WTC11 (cell line): ENCODE results near the gene NECTIN3. TPM values are rescaled to one million over a fixed set of nuclear protein-coding genes. Genes with fewer than 3 reads are reported as not detected.
A peak's percentile ranks its signal among the peaks of the same experiment; 100 is the strongest.

ENCODE experiments used
- AR ChIP-seq: fragments of 250-450 bp; sonication (Bioruptor Pico); IDR thresholded peaks from 2 replicates; pipeline ENCODE4 v1.9.0; 2021; ENCODE audit warnings: mild to moderate bottlenecking
- ARID4B ChIP-seq: sonication (generic); formaldehyde crosslinking; IDR thresholded peaks from 2 replicates; pipeline ENCODE4 v1.8.0; 2023; ENCODE audit warnings: missing genetic modification reagents, mild to moderate bottlenecking, borderline replicate concordance
- ATF1 ChIP-seq: sonication (generic); formaldehyde crosslinking; IDR thresholded peaks from 2 replicates; pipeline ENCODE4 v1.8.1; 2023; ENCODE audit warnings: mild to moderate bottlenecking, moderate library complexity, missing genetic modification reagents
- E2F5 ChIP-seq: sonication (generic); formaldehyde crosslinking; IDR thresholded peaks from 2 replicates; pipeline ENCODE4 v1.8.1; 2022; ENCODE audit warnings: mild to moderate bottlenecking, moderate library complexity, missing genetic modification reagents
- ETV6 ChIP-seq: sonication (generic); formaldehyde crosslinking; IDR thresholded peaks from 2 replicates; pipeline ENCODE4 v1.8.1; 2022; ENCODE audit warnings: mild to moderate bottlenecking, missing genetic modification reagents
- GRHL2 ChIP-seq: fragments of 250-450 bp; sonication (Bioruptor Pico); IDR thresholded peaks from 2 replicates; pipeline ENCODE4 v1.8.0; 2022; ENCODE audit warnings: mild to moderate bottlenecking, moderate library complexity; ENCODE audit not compliant: insufficient replicate concordance, severe bottlenecking
- NR2C2 ChIP-seq: sonication (generic); formaldehyde crosslinking; IDR thresholded peaks from 2 replicates; pipeline ENCODE4 v1.8.0; 2022; ENCODE audit warnings: mild to moderate bottlenecking, missing genetic modification reagents
- RORB ChIP-seq: fragments of 250-450 bp; sonication (Bioruptor Pico); IDR thresholded peaks from 2 replicates; pipeline ENCODE4 v1.9.0; 2021; ENCODE audit warnings: mild to moderate bottlenecking
- SP1 ChIP-seq: sonication (generic); formaldehyde crosslinking; conservative IDR thresholded peaks from 2 replicates; pipeline ENCODE4 v1.8.1; 2022; ENCODE audit warnings: missing genetic modification reagents
- ZNF512 ChIP-seq: sonication (generic); formaldehyde crosslinking; IDR thresholded peaks from 2 replicates; pipeline ENCODE4 v1.8.1; 2022; ENCODE audit warnings: missing genetic modification reagents, borderline replicate concordance
- total RNA-seq: library from RNA; stranded (reverse); gene quantifications from 3 replicates; pipeline ENCODE4 v1.2.3, GENCODE V29; 2021
- TF ChIP-seq, protein P1 (sequence below): sonication (generic); formaldehyde crosslinking; IDR thresholded peaks from 2 replicates; pipeline ENCODE4 v1.8.0; 2022; ENCODE audit warnings: missing genetic modification reagents
- TF ChIP-seq, protein P2 (sequence below): sonication (generic); formaldehyde crosslinking; IDR thresholded peaks from 2 replicates; pipeline ENCODE4 v1.8.0; 2022; ENCODE audit warnings: mild to moderate bottlenecking, missing genetic modification reagents
- TF ChIP-seq, protein P3 (sequence below): fragments of 250-450 bp; sonication (Bioruptor Pico); IDR thresholded peaks from 2 replicates; pipeline ENCODE4 v2.1.2; 2022; ENCODE audit warnings: mild to moderate bottlenecking, moderate library complexity
- TF ChIP-seq, protein P4 (sequence below): sonication (generic); formaldehyde crosslinking; IDR thresholded peaks from 2 replicates; pipeline ENCODE4 v1.8.0; 2023; ENCODE audit warnings: mild to moderate bottlenecking, missing genetic modification reagents

The NECTIN3 gene
- total RNA-seq, 1 experiment from 2014 or later: 24.8 TPM

DNA sequence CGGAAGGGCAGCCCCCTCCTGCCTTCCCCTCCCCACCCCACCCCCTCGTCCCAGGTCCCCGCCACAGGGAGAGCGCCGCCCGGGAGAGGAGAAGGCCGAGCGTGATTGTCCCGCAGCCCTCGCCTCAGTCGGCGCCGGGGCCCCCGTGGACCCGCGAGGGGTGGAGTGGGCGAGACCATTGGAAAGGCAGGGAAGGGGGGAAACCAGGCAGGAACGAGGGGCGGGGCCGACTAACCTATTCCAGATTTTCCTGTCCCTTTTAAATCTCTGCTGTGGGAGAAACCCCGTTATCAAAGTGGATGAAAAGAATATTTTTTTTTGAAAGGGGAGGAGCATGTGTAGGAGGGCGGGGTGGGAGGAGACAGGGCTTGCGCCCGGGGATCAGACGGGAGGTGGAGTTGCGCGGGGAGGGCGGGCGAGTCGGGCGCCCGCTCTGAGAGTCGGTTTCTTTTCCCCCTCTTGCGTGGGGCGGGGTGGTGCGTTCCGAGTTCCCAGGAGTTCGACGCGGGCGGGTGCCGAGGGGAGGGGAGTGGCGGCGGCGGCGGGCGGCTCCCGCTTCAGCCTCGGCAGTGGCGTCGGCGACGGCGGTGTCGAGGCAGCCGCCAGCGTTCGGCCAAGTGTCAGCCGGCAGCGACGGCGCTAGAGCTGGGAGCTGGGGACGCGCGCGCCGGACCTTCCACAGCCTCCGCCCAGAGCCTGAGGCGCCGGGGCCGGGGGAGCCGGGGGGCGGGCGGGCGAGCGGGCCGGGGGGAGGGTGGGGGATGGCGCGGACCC lies at the start of gene NECTIN3 (continued):
- TF ChIP-seq NR2C2 (no peak), AR (no peak), RORB (CRISPR knock-in tag) (no peak), E2F5 (CRISPR knock-in tag) (no peak), ARID4B (CRISPR knock-in tag) (no peak), ATF1 (no peak), SP1 (CRISPR knock-in tag) (peak; percentile 63), ZNF512 (CRISPR knock-in tag) (no peak), GRHL2 (no peak), ETV6 (CRISPR knock-in tag) (no peak)
- TF ChIP-seq, protein P1, sequence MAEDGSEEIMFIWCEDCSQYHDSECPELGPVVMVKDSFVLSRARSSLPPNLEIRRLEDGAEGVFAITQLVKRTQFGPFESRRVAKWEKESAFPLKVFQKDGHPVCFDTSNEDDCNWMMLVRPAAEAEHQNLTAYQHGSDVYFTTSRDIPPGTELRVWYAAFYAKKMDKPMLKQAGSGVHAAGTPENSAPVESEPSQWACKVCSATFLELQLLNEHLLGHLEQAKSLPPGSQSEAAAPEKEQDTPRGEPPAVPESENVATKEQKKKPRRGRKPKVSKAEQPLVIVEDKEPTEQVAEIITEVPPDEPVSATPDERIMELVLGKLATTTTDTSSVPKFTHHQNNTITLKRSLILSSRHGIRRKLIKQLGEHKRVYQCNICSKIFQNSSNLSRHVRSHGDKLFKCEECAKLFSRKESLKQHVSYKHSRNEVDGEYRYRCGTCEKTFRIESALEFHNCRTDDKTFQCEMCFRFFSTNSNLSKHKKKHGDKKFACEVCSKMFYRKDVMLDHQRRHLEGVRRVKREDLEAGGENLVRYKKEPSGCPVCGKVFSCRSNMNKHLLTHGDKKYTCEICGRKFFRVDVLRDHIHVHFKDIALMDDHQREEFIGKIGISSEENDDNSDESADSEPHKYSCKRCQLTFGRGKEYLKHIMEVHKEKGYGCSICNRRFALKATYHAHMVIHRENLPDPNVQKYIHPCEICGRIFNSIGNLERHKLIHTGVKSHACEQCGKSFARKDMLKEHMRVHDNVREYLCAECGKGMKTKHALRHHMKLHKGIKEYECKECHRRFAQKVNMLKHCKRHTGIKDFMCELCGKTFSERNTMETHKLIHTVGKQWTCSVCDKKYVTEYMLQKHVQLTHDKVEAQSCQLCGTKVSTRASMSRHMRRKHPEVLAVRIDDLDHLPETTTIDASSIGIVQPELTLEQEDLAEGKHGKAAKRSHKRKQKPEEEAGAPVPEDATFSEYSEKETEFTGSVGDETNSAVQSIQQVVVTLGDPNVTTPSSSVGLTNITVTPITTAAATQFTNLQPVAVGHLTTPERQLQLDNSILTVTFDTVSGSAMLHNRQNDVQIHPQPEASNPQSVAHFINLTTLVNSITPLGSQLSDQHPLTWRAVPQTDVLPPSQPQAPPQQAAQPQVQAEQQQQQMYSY (CRISPR knock-in tag): no peak
- TF ChIP-seq, protein P2, sequence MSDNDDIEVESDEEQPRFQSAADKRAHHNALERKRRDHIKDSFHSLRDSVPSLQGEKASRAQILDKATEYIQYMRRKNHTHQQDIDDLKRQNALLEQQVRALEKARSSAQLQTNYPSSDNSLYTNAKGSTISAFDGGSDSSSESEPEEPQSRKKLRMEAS (CRISPR knock-in tag): no peak
- TF ChIP-seq, protein P3, sequence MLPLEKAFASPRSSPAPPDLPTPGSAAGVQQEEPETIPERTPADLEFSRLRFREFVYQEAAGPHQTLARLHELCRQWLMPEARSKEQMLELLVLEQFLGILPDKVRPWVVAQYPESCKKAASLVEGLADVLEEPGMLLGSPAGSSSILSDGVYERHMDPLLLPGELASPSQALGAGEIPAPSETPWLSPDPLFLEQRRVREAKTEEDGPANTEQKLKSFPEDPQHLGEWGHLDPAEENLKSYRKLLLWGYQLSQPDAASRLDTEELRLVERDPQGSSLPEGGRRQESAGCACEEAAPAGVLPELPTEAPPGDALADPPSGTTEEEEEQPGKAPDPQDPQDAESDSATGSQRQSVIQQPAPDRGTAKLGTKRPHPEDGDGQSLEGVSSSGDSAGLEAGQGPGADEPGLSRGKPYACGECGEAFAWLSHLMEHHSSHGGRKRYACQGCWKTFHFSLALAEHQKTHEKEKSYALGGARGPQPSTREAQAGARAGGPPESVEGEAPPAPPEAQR: no peak
- TF ChIP-seq, protein P4, sequence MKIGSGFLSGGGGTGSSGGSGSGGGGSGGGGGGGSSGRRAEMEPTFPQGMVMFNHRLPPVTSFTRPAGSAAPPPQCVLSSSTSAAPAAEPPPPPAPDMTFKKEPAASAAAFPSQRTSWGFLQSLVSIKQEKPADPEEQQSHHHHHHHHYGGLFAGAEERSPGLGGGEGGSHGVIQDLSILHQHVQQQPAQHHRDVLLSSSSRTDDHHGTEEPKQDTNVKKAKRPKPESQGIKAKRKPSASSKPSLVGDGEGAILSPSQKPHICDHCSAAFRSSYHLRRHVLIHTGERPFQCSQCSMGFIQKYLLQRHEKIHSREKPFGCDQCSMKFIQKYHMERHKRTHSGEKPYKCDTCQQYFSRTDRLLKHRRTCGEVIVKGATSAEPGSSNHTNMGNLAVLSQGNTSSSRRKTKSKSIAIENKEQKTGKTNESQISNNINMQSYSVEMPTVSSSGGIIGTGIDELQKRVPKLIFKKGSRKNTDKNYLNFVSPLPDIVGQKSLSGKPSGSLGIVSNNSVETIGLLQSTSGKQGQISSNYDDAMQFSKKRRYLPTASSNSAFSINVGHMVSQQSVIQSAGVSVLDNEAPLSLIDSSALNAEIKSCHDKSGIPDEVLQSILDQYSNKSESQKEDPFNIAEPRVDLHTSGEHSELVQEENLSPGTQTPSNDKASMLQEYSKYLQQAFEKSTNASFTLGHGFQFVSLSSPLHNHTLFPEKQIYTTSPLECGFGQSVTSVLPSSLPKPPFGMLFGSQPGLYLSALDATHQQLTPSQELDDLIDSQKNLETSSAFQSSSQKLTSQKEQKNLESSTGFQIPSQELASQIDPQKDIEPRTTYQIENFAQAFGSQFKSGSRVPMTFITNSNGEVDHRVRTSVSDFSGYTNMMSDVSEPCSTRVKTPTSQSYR (CRISPR knock-in tag): no peak
